Measurements from ENCODE around the gene ARHGEF16. TPM values are rescaled to one million over a fixed set of nuclear protein-coding genes. Genes with fewer than 3 reads are reported as not detected.

The ARHGEF16 gene
- total RNA-seq, 2 donors from 2014 or later = 0.16 TPM; not detected in 1

GRCh38 chr1:3496916-3497315 lies 42.5 kb downstream of the ARHGEF16 start:
- no peaks in the 10 kb centered on the region for H3K4me1 Mint-ChIP-seq
- H3K36me3 Mint-ChIP-seq (ENCODE audit: low read depth) = no peaks in the 10 kb centered on the region
- H3K4me3 Mint-ChIP-seq = no peak overlapping the region
- no peaks in the 10 kb centered on the region for H3K9me3 Mint-ChIP-seq
- H3K27me3 Mint-ChIP-seq = no peaks in the 10 kb centered on the region
- ATAC-seq (replicated peaks) = no peak
- H3K27ac Mint-ChIP-seq = no peak overlapping the region

DNA sequence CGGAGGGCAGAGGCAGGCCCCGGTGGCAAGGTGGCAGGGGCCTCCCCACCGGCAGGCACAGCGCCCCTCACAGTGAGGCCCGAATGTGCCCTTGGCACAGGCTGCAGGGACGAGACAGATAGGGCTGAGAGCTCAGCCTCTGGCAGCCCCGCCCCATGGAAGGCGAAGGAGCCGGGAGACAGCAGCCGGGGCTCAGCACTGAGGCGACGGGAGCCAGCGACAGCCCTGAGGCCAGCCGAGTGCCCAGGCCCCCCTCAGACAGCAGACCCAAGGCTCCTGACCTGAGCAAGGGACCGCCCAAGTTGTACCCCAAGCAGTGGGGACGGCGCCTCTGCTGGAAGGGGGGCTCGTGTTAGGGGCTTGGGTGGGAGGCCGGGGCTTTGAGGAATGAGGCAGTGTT lies 43.1 kb downstream of the ARHGEF16 start:
- Mint-ChIP-seq H3K36me3 (ENCODE audit: low read depth) (no peaks in the 10 kb centered on the region), H3K9me3 (no peaks in the 10 kb centered on the region), H3K27me3 (no peaks in the 10 kb centered on the region), H3K4me1 (no peaks in the 10 kb centered on the region), H3K27ac (no peak overlapping the region), H3K4me3 (no peak overlapping the region)
- no peak for ATAC-seq (replicated peaks)

DNA sequence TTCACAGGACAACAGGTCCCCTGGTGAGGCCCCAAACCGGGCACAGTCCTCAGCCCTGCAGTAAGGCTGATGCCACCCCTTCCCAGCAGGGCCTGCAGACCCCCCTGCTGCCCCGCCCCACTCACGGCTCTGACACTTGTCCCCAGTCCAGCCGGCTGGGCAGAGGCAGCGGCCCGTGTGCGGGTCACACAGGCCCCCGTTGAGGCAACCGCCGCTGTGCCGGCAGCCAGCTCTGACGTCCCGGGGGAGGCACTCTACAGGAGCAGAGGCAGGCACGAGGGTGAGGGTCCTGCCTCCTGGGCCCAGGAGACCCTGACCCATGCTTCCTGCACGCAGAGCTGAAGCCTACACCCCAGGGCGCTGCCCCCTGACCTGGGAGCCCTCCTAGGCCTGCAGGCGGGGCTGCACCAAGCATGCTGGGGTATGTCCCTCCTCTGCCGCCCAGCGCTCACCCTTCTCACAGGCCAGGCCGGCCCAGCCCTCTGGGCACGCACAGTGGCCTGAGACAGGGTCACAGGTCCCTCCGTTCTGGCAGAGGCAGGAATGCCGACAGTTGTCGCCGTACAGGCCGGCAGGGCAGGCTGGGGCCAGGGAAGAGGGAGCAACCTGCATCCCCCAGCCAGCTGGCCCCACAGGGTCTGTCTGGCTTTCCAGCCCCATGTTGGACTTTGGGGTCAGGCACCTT lies 43.9 kb downstream of the ARHGEF16 start:
- Mint-ChIP-seq H3K27me3 (no peaks in the 10 kb centered on the region), H3K36me3 (ENCODE audit: low read depth) (no peaks in the 10 kb centered on the region), H3K4me3 (no peak overlapping the region), H3K27ac (no peak overlapping the region), H3K9me3 (no peaks in the 10 kb centered on the region), H3K4me1 (no peaks in the 10 kb centered on the region)
- no peak for ATAC-seq (replicated peaks)

DNA sequence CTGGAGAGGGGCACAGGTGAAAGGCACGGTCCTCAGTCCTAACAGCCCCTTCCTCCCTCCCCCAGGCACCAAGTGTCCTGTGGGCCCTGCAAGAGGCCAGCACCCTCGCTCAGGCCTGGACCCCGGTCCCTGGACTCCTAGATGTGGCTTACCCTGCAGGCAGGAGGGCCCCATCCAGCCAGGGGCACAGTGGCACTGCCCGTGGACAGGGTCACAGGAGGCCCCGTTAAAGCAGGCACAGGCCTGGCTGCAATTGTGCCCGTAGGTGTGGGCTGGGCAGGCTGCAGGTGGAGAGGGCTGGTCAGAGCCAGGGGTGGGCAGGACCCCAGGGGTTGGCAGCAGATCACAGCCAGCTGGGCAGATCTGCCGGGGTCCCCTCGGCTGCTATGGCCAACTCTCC lies 44.5 kb downstream of the ARHGEF16 start:
- no peak overlapping the region for H3K27ac Mint-ChIP-seq
- ATAC-seq (replicated peaks) = no peak
- no peaks in the 10 kb centered on the region for H3K36me3 Mint-ChIP-seq (ENCODE audit: low read depth)
- H3K27me3 Mint-ChIP-seq = no peaks in the 10 kb centered on the region
- no peak overlapping the region for H3K4me3 Mint-ChIP-seq
- no peaks in the 10 kb centered on the region for H3K9me3 Mint-ChIP-seq
- H3K4me1 Mint-ChIP-seq = no peaks in the 10 kb centered on the region

GRCh38 chr1:3499611-3500010 lies 45.1 kb downstream of the ARHGEF16 start:
- no peaks in the 10 kb centered on the region for H3K4me1 Mint-ChIP-seq
- no peak overlapping the region for H3K4me3 Mint-ChIP-seq
- no peak for ATAC-seq (replicated peaks)
- no peaks in the 10 kb centered on the region for H3K27me3 Mint-ChIP-seq
- no peak overlapping the region for H3K27ac Mint-ChIP-seq
- H3K9me3 Mint-ChIP-seq = no peaks in the 10 kb centered on the region
- H3K36me3 Mint-ChIP-seq (ENCODE audit: low read depth) = no peaks in the 10 kb centered on the region

GRCh38 chr1:3500265-3500835 lies 45.9 kb downstream of the ARHGEF16 start:
- Mint-ChIP-seq H3K27me3 (no peaks in the 10 kb centered on the region), H3K36me3 (ENCODE audit: low read depth) (no peaks in the 10 kb centered on the region), H3K4me3 (no peak overlapping the region), H3K4me1 (no peaks in the 10 kb centered on the region), H3K9me3 (no peaks in the 10 kb centered on the region), H3K27ac (no peak overlapping the region)
- no peak for ATAC-seq (replicated peaks)

DNA sequence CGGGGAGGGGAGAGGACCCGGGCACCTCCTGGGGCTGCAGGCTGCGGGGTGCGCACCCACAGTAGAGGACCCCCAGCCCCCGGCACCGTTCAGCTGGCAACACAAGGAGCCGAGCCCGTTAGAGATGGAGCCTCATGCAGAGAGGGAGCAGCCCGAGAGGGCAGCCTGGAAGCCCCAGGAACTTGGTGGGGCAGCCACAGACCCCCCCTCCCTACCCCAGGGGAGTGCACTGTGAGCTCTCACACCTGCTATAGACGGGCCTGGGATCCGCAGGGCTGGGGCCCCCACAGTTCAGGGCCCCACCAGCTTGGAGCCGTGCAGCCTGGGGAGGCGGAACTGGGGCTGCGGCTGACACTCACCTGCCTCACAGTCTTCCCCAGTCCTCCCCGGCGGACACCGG lies 47.0 kb downstream of the ARHGEF16 start:
- Mint-ChIP-seq H3K4me3 (no peak overlapping the region), H3K36me3 (ENCODE audit: low read depth) (no peaks in the 10 kb centered on the region), H3K27ac (no peak overlapping the region), H3K9me3 (no peaks in the 10 kb centered on the region), H3K27me3 (no peaks in the 10 kb centered on the region), H3K4me1 (no peaks in the 10 kb centered on the region)
- no peak for ATAC-seq (replicated peaks)

DNA sequence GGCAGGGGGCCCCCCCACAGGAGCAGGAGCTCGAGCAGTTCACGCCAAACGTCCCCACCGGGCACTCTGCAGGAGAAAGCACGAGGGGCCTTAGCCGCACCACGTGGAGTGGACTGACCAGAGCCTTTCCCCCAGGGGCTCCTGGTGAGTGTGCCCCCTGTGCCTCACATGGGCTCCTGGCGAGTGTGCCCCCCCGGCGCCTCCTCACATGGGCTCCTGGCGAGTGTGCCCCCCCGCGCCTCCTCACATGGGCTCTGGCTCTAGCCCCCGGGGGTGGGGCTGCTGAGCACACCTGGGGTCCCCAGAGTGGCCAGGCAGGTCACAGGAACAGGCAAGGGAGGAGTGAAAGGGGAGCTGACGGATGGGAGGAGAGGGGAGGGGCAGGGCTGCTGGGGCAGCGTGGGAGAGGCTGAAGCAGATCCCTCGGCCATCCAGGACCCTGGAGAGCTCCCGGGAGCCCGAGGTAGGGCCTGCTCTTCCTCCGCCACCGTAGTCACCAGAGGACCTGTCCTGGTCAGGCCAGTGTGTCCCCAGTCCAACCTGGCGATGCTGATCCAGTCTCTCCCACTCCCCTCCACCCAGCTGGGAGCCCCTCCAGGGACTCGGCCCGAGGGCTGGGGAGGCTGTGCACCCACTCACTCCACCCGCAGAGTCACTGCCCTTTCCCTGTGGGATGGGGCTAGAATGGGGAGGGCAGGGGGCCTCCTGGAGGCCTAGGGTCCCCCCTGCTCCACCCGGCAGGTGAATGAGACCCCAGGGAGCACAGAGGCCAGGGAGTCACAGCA lies 47.6 kb downstream of the ARHGEF16 start:
- Mint-ChIP-seq H3K27me3 (no peaks in the 10 kb centered on the region), H3K9me3 (no peaks in the 10 kb centered on the region), H3K36me3 (ENCODE audit: low read depth) (no peaks in the 10 kb centered on the region), H3K4me1 (no peaks in the 10 kb centered on the region), H3K4me3 (no peak overlapping the region), H3K27ac (no peak overlapping the region)
- ATAC-seq (replicated peaks) = no peak

- H3K36me3 Mint-ChIP-seq (ENCODE audit: low read depth) = no peaks in the 10 kb centered on the region
- ATAC-seq (replicated peaks) = no peak
- no peaks in the 10 kb centered on the region for H3K9me3 Mint-ChIP-seq
- no peaks in the 10 kb centered on the region for H3K4me1 Mint-ChIP-seq
- H3K27me3 Mint-ChIP-seq = no peaks in the 10 kb centered on the region
- no peak overlapping the region for H3K4me3 Mint-ChIP-seq
- no peak overlapping the region for H3K27ac Mint-ChIP-seq
These were observed 48.4 kb downstream of the ARHGEF16 start for GRCh38 chr1:3502641-3503524.

GRCh38 chr1:3503525-3503886 lies 49.0 kb downstream of the ARHGEF16 start:
- no peaks in the 10 kb centered on the region for H3K36me3 Mint-ChIP-seq (ENCODE audit: low read depth)
- H3K27me3 Mint-ChIP-seq = no peaks in the 10 kb centered on the region
- no peaks in the 10 kb centered on the region for H3K9me3 Mint-ChIP-seq
- H3K27ac Mint-ChIP-seq = no peak overlapping the region
- no peaks in the 10 kb centered on the region for H3K4me1 Mint-ChIP-seq
- no peak overlapping the region for H3K4me3 Mint-ChIP-seq
- ATAC-seq (replicated peaks) = no peak

DNA sequence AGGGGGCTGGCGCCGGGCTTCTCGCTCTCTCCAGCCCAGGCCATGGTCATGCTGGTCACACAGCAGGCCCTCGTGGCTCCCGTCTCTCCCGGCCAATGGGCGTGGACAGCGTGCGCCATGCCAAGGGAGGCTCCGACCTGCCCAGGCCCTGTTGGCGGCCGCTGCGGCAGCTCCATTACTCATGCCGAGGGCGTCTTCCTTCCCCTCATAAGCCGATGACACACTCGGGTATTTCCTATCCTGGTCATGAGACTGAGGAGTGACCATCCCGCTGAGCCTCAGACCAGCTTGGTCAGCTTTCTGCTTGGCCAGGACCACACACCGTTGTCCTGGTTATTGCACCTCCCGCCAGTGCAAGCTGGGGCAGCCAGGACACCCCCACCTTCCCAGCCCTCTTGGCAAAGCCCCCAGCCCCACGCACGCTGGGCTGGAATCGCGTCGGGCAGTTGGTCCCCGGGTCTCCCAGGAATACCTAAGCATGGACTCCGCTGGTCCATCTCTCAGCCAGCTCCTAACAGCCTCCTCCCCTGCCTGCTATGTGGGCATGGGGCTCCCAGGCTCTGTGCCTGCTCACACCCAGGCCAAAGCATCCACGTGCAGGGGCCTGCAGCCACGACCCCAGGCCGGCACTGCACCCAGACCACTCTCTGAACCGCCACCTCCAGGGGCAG lies 49.8 kb downstream of the ARHGEF16 start:
- Mint-ChIP-seq H3K36me3 (ENCODE audit: low read depth) (no peaks in the 10 kb centered on the region), H3K27me3 (no peaks in the 10 kb centered on the region), H3K4me3 (no peak overlapping the region), H3K27ac (no peak overlapping the region), H3K9me3 (no peaks in the 10 kb centered on the region), H3K4me1 (no peaks in the 10 kb centered on the region)
- ATAC-seq (replicated peaks) = no peak

DNA sequence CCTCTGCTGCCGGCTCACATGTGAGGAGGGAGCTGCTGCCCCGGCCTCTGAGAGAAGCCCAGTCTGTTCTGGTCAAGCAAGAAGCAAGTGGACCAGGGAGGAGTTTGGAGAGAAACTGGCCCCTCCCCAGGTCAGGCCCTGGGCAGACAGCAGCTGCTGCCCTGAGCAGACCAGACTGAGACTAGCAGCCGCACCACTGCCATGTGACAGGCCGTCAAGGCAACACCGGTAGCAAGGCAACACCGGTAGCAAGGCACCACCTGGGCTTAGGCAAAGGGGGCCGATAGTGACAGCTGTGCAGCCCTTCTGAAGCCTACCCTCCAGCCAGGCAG lies 50.3 kb downstream of the ARHGEF16 start:
- Mint-ChIP-seq H3K9me3 (no peaks in the 10 kb centered on the region), H3K27me3 (no peaks in the 10 kb centered on the region), H3K4me1 (no peaks in the 10 kb centered on the region), H3K4me3 (no peak overlapping the region), H3K36me3 (ENCODE audit: low read depth) (no peaks in the 10 kb centered on the region), H3K27ac (no peak overlapping the region)
- no peak for ATAC-seq (replicated peaks)

DNA sequence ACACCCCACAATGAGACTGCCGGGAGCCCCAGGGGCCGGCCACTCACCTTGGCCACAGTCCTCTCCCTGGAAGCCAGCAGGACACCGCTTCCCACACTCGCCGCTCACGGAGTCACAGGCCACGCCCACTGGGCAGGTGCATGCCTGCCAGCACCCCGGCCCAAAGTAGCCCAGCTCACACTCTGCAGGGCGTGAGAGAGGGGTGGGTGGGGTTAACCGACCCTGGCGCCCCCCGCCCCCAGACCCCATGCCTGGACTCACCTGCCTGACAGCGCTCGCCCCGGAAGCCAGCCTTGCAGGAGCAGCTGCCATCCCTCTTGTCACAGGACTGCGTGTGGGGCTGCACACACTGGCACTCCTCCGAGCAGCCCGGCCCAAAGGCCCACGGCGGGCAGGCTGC lies 50.7 kb downstream of the ARHGEF16 start:
- H3K36me3 Mint-ChIP-seq (ENCODE audit: low read depth) = no peaks in the 10 kb centered on the region

DNA sequence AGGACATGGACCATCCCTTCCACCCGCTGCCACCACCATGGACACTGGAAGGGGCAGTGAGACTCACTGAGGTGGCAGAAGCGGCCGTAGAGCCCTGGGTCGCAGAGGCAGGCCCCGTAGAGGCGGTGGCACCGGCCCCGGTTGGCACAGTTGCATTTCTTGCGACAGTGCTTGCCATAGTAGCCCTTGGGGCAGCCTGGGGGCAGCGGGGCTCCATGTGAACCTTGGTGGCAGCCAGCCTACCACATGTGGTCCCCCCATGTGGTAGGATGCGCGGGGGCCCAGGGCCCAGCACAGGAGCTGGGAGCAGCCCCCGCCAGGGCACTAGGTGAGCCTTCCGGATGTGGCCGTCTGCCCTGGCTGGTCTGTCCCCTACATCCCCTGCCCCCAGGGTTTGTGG lies 51.6 kb downstream of the ARHGEF16 start:
- no peak overlapping the region for H3K4me3 Mint-ChIP-seq
- no peaks in the 10 kb centered on the region for H3K27me3 Mint-ChIP-seq
- H3K36me3 Mint-ChIP-seq (ENCODE audit: low read depth) = no peaks in the 10 kb centered on the region
- no peaks in the 10 kb centered on the region for H3K4me1 Mint-ChIP-seq
- H3K27ac Mint-ChIP-seq = no peak overlapping the region
- no peak for ATAC-seq (replicated peaks)
- H3K9me3 Mint-ChIP-seq = no peaks in the 10 kb centered on the region

More for the DNA sequence above, 50.7 kb downstream of the ARHGEF16 start:
- H3K27ac Mint-ChIP-seq = no peak overlapping the region
- no peak overlapping the region for H3K4me3 Mint-ChIP-seq
- no peaks in the 10 kb centered on the region for H3K27me3 Mint-ChIP-seq
- ATAC-seq (replicated peaks) = no peak
- no peaks in the 10 kb centered on the region for H3K9me3 Mint-ChIP-seq
- H3K4me1 Mint-ChIP-seq = no peaks in the 10 kb centered on the region

Measured in activated T-helper 17 cell treated with anti-CD3 and anti-CD28 coated beads, Interleukin-2, amount 50 U/mL, for 72 hours (primary cell).